Stomach (tissue), 4 donors: ENCODE measurements around the gene CST1.

Experiments used
- EP300 ChIP-seq: sonication (generic); formaldehyde crosslinking; IDR thresholded peaks from one replicate; pipeline ENCODE4 v1.6.1; 2017; ENCODE audit warnings: antibody characterized with exemption
- POLR2A ChIP-seq, 4 donors: fragments of 450-650 bp; IDR thresholded peaks; one replicate each; pipeline ENCODE4 v1.6.1; 2016; ENCODE audit warnings: antibody characterized with exemption in 4 of 4, control low read depth in 2 of 4, mild to moderate bottlenecking in 1 of 4, moderate library complexity in 1 of 4
- POLR2AphosphoS5 ChIP-seq, 3 donors: sonication (generic); formaldehyde crosslinking; IDR thresholded peaks; one replicate each; pipeline ENCODE4 v1.6.1; 2016; ENCODE audit warnings: antibody characterized with exemption in 3 of 3
- TF ChIP-seq, protein P1 (sequence below), 7 experiments: fragments of 450-650 bp in 4 of 7; fragments of 200-600 bp in 3 of 7; sonication (generic) in 3 of 7; IDR thresholded peaks; one replicate each; pipeline ENCODE4 v1.5.1; 2016 to 2019; ENCODE audit warnings: antibody characterized with exemption in 7 of 7, control low read depth in 2 of 7, mild to moderate bottlenecking in 1 of 7

DNA sequence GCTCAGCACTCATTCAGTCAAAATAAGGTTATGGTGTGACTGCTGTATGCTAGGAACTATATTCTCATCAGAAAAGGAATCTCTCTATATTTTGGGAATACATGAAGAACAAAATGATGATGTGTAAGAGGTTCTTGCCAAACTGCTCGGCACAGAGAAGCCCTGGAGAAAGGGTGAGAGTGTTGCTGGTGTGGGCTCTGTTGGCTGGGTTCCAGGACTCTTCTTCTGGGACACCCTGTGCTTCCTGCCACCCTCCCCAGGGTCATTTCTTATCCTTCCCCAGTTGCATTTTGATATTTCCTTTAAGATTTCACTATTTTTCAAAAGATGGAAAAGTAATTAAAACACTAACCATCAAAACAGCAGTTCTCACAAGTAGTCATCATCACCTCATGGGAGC is 28.8 kb downstream of the CST1 start:
- TF ChIP-seq, protein P1, sequence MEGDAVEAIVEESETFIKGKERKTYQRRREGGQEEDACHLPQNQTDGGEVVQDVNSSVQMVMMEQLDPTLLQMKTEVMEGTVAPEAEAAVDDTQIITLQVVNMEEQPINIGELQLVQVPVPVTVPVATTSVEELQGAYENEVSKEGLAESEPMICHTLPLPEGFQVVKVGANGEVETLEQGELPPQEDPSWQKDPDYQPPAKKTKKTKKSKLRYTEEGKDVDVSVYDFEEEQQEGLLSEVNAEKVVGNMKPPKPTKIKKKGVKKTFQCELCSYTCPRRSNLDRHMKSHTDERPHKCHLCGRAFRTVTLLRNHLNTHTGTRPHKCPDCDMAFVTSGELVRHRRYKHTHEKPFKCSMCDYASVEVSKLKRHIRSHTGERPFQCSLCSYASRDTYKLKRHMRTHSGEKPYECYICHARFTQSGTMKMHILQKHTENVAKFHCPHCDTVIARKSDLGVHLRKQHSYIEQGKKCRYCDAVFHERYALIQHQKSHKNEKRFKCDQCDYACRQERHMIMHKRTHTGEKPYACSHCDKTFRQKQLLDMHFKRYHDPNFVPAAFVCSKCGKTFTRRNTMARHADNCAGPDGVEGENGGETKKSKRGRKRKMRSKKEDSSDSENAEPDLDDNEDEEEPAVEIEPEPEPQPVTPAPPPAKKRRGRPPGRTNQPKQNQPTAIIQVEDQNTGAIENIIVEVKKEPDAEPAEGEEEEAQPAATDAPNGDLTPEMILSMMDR (IDR thresholded peaks at IDR 0.05): no peak
- TF ChIP-seq POLR2AphosphoS5 (IDR thresholded peaks at IDR 0.05): no peak
- no peak for TF ChIP-seq EP300
- TF ChIP-seq POLR2A (IDR thresholded peaks at IDR 0.05): no peak
